Measurements from ENCODE around the gene LNX1.

DNA sequence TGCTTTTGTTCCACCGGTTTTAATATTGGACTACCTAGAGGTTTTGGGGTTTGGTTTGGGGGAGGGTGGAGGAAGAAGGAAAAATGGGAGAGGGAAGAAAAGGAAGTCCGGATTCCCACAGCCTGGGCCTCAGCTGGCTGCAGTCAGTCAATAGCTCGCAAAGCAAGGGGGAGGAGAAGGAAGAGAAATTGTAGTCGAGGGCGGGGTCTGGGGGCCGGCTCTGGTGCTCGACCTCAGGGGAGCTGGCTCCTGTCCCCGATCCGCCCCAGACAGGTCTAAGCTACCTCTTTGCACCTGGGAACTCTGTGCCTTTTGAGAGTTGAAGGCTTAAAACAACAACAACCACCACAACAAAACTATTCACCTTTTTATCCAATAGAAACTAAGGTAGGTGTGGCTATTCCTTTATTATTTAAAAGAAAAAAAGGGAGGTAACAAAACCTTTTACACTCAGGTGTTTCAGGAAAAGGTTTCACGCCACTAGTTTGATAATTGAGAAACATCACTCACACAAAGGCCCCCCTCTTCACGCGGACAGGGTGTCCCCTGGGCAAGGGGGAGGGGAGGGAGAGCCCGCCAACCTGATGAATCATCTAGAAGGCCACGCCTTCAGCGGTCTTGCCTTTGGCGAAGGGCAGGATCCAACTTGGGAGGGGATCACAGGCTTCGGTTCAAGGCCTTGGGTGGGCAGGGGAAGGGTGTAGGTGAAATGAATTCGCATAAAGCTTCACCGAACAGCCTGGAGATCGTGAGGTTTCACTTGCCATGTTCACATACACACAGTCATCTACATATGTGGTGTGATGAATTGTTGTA is 1.6 kb upstream of the LNX1 start:
- no peak for TF ChIP-seq HNRNPH1 (optimal IDR thresholded peaks at IDR 0.05; ENCODE audit: low read depth, low read length)
- no peak for TF ChIP-seq ZNF138 (CRISPR knock-in tag; IDR thresholded peaks at IDR 0.05; ENCODE audit: low read depth)
- no peak for TF ChIP-seq ZNF746 (CRISPR knock-in tag; IDR thresholded peaks at IDR 0.05)
- no peak for TF ChIP-seq TCF12 (IDR thresholded peaks at IDR 0.05)
- no peak for TF ChIP-seq TCF12 (CRISPR knock-in tag; IDR thresholded peaks at IDR 0.05)
- no peak for TF ChIP-seq SYNCRIP (IDR thresholded peaks at IDR 0.05; ENCODE audit: insufficient read depth, low read depth, low read length)

Data from HepG2 (cell line).